ENCODE data around the gene TMEM218. TPM values are rescaled to one million over a fixed set of nuclear protein-coding genes. Genes with fewer than 3 reads are reported as not detected.

The TMEM218 gene
- total and polyA plus RNA-seq, 2 donors (not counting 1 experiment from before 2014, with no cell fraction given): 20.7 to 31.7 TPM

DNA sequence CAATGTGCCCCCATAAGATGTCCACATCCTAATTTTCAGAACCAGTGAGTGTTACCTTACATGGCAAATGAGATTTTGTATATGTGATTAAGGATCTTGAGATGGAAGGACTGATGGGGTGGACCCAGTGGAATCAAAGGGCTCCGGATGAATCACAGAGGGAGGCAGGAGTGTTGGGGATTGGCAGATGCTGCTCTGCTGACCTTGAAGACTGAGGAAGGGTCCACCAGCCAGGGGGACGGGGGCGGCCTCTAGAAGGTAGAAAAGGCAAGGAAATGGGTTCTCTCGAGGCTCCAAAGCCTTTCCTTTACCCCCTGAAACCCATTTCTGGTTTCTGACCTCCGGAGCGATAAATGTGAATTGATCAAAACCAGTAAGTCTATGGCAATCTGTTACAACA is 18.8 kb downstream of the TMEM218 start:
- H3K4me3 ChIP-seq (ENCODE audit: control extremely low read depth in 1 of 5, extremely low read depth in 1 of 5, insufficient read depth in 1 of 5, low read depth in 2 of 5, low read length in 4 of 5): no peak overlapping the region
- H3K27ac ChIP-seq (ENCODE audit: low read length in 2 of 2): no peak overlapping the region
- no peaks in the 10 kb centered on the region for H3K79me2 ChIP-seq (ENCODE audit: control insufficient read depth, insufficient read depth, low read length)
- no peaks in the 10 kb centered on the region for H4K20me1 ChIP-seq (ENCODE audit: control insufficient read depth, insufficient read depth, low read length, poor library complexity, severe bottlenecking)
- no peak overlapping the region for H3K4me2 ChIP-seq (replicated peaks; ENCODE audit: low read depth, low read length, poor library complexity, severe bottlenecking)
- peaks cover 4 to 7% of the 10 kb centered on the region in 2 experiments for H3K36me3 ChIP-seq (replicated peaks in 1 of 2; ENCODE audit: control extremely low read depth in 1 of 2, control insufficient read depth in 1 of 2, extremely low read depth in 1 of 2, insufficient read depth in 2 of 2, low read length in 1 of 2)
- no peaks in the 10 kb centered on the region for H3K9me3 ChIP-seq (ENCODE audit: control extremely low read depth in 1 of 3, control insufficient read depth in 2 of 3, insufficient read depth in 1 of 3, low read length in 2 of 3)
- ChIA-PET POLR2A (no interaction called here), CTCF (interaction anchor here (1.0 to 5.1 kb wide), 4 partner anchors 34 to 252 kb away, joined by 3 to 64 read pairs (median 9); no protein-coding TSS in a partner anchor)
- Mint-ChIP-seq H3K4me1 (no peaks in the 10 kb centered on the region), H3K9me3 (ENCODE audit: insufficient read depth) (no peaks in the 10 kb centered on the region), H3K27me3 (no peaks in the 10 kb centered on the region), H3K27ac (no peak overlapping the region), H3K4me3 (no peak overlapping the region)
- H3K4me1 ChIP-seq (ENCODE audit: control insufficient read depth in 2 of 2, insufficient read depth in 2 of 2, low read length in 2 of 2): no peaks in the 10 kb centered on the region
- DNase-seq (no peak), ATAC-seq (ENCODE audit: low read depth) (no peak)
- no peaks in the 10 kb centered on the region for H3K27me3 ChIP-seq (replicated peaks in 1 of 4; ENCODE audit: control extremely low read depth in 1 of 4, control insufficient read depth in 3 of 4, insufficient read depth in 4 of 4, low read length in 3 of 4)
- 93% methylated on average over 1 of the region's 6 CpGs for WGBS (ENCODE audit: insufficient coverage)
- no peak overlapping the region for H3K9ac ChIP-seq (ENCODE audit: low read length)
- intact Hi-C loops (cut with micrococcal nuclease): no loop called here
- TF ChIP-seq, protein P1, sequence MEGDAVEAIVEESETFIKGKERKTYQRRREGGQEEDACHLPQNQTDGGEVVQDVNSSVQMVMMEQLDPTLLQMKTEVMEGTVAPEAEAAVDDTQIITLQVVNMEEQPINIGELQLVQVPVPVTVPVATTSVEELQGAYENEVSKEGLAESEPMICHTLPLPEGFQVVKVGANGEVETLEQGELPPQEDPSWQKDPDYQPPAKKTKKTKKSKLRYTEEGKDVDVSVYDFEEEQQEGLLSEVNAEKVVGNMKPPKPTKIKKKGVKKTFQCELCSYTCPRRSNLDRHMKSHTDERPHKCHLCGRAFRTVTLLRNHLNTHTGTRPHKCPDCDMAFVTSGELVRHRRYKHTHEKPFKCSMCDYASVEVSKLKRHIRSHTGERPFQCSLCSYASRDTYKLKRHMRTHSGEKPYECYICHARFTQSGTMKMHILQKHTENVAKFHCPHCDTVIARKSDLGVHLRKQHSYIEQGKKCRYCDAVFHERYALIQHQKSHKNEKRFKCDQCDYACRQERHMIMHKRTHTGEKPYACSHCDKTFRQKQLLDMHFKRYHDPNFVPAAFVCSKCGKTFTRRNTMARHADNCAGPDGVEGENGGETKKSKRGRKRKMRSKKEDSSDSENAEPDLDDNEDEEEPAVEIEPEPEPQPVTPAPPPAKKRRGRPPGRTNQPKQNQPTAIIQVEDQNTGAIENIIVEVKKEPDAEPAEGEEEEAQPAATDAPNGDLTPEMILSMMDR (IDR thresholded peaks at IDR 0.05): no peak
- no peak for TF ChIP-seq EZH2 (IDR thresholded peaks at IDR 0.05; ENCODE audit: borderline replicate concordance, insufficient read depth, low read depth, low read length, poor library complexity, severe bottlenecking)
- no peak overlapping the region for H2AFZ ChIP-seq (ENCODE audit: insufficient read depth, low read depth, low read length, poor library complexity, severe bottlenecking)

- WGBS (ENCODE audit: insufficient coverage): 100% methylated on average over 4 of the region's 6 CpGs
Measured at GRCh38 chr11:125091877-125092664, 19.4 kb downstream of the TMEM218 start.

More at GRCh38 chr11:125091877-125092664, 19.4 kb downstream of the TMEM218 start:
- H3K27ac ChIP-seq (ENCODE audit: low read length in 2 of 2): no peak overlapping the region
- no peak overlapping the region for H3K9ac ChIP-seq (ENCODE audit: low read length)
- TF ChIP-seq, protein P1 (IDR thresholded peaks at IDR 0.05): no peak
- TF ChIP-seq EZH2 (IDR thresholded peaks at IDR 0.05; ENCODE audit: borderline replicate concordance, insufficient read depth, low read depth, low read length, poor library complexity, severe bottlenecking): no peak
- Mint-ChIP-seq H3K27ac (no peak overlapping the region), H3K9me3 (ENCODE audit: insufficient read depth) (no peaks in the 10 kb centered on the region), H3K4me1 (no peaks in the 10 kb centered on the region), H3K27me3 (no peaks in the 10 kb centered on the region), H3K4me3 (no peak overlapping the region)
- no peaks in the 10 kb centered on the region for H4K20me1 ChIP-seq (ENCODE audit: control insufficient read depth, insufficient read depth, low read length, poor library complexity, severe bottlenecking)
- no peak overlapping the region for H3K4me2 ChIP-seq (replicated peaks; ENCODE audit: low read depth, low read length, poor library complexity, severe bottlenecking)
- peaks cover 0 to under 1% of the 10 kb centered on the region in 2 experiments for H3K36me3 ChIP-seq (replicated peaks in 1 of 2; ENCODE audit: control extremely low read depth in 1 of 2, control insufficient read depth in 1 of 2, extremely low read depth in 1 of 2, insufficient read depth in 2 of 2, low read length in 1 of 2)
- H3K27me3 ChIP-seq (replicated peaks in 1 of 4; ENCODE audit: control extremely low read depth in 1 of 4, control insufficient read depth in 3 of 4, insufficient read depth in 4 of 4, low read length in 3 of 4): no peaks in the 10 kb centered on the region
- no peak overlapping the region for H3K4me3 ChIP-seq (ENCODE audit: control extremely low read depth in 1 of 5, extremely low read depth in 1 of 5, insufficient read depth in 1 of 5, low read depth in 2 of 5, low read length in 4 of 5)
- intact Hi-C loops (cut with micrococcal nuclease): loop anchor here (1.0 kb wide), 1 partner anchor 49 kb away; no protein-coding TSS in a partner anchor
- no peak overlapping the region for H2AFZ ChIP-seq (ENCODE audit: insufficient read depth, low read depth, low read length, poor library complexity, severe bottlenecking)
- ATAC-seq (ENCODE audit: low read depth) (no peak), DNase-seq (no peak)
- ChIA-PET POLR2A (no interaction called here), CTCF (interaction anchor here (0.6 to 5.1 kb wide), 12 partner anchors 14 to 253 kb away, joined by 3 to 64 read pairs (median 6); partner anchors contain the start of gene SLC37A2)
- no peaks in the 10 kb centered on the region for H3K9me3 ChIP-seq (ENCODE audit: control extremely low read depth in 1 of 3, control insufficient read depth in 2 of 3, insufficient read depth in 1 of 3, low read length in 2 of 3)
- no peaks in the 10 kb centered on the region for H3K79me2 ChIP-seq (ENCODE audit: control insufficient read depth, insufficient read depth, low read length)
- H3K4me1 ChIP-seq (ENCODE audit: control insufficient read depth in 2 of 2, insufficient read depth in 2 of 2, low read length in 2 of 2): no peaks in the 10 kb centered on the region

Data from B cell (primary cell).